GM23338 (cell line): Measurements from ENCODE around the gene SEC22A. TPM values are rescaled to one million over a fixed set of nuclear protein-coding genes. Genes with fewer than 3 reads are reported as not detected.

Experiments used
- ATAC-seq: fragments of 200-7000 bp; cut with Tn5 transposase; 3 replicates; pipeline ENCODE4 v1.9.1; 2020
- DNase-seq: peaks from one replicate; pipeline ENCODE4 v3.0.0-alpha.2; 2015; ENCODE audit warnings: low spot score
- H2AFZ ChIP-seq: fragments of 200-600 bp; sonication (generic); 2 replicates; pipeline ENCODE4 v1.8.0; 2016; ENCODE audit warnings: antibody characterized with exemption, mild to moderate bottlenecking, moderate library complexity
- H3F3A ChIP-seq: fragments of 200-600 bp; sonication (generic); replicated peaks from 2 replicates; pipeline ENCODE4 v1.8.0; 2017; ENCODE audit warnings: antibody characterized with exemption, mixed run types, low read depth
- H3K27ac ChIP-seq: fragments of 200-600 bp; sonication (generic); 2 replicates; pipeline ENCODE4 v1.6.1; 2016; ENCODE audit warnings: low read depth
- H3K27me3 ChIP-seq: fragments of 200-600 bp; sonication (generic); 2 replicates; pipeline ENCODE4 v1.8.0; 2016; ENCODE audit warnings: mild to moderate bottlenecking, mixed run types, moderate library complexity; ENCODE audit not compliant: insufficient read depth
- H3K36me3 ChIP-seq: fragments of 200-600 bp; sonication (generic); 2 replicates; pipeline ENCODE4 v1.8.0; 2016; ENCODE audit warnings: mild to moderate bottlenecking; ENCODE audit not compliant: insufficient read depth
- H3K4me1 ChIP-seq: fragments of 200-600 bp; sonication (generic); 2 replicates; pipeline ENCODE4 v1.8.0; 2016; ENCODE audit warnings: mild to moderate bottlenecking, moderate library complexity; ENCODE audit not compliant: insufficient read depth
- H3K4me2 ChIP-seq: fragments of 200-600 bp; sonication (generic); 2 replicates; pipeline ENCODE4 v1.7.1; 2017; ENCODE audit warnings: mixed run types
- H3K4me3 ChIP-seq: fragments of 200-600 bp; sonication (generic); 2 replicates; pipeline ENCODE4 v1.6.1; 2016; ENCODE audit warnings: mixed run types
- H3K79me2 ChIP-seq: fragments of 200-600 bp; sonication (generic); replicated peaks from 2 replicates; pipeline ENCODE4 v1.8.0; 2017; ENCODE audit warnings: mild to moderate bottlenecking; ENCODE audit not compliant: insufficient read depth
- H3K9me2 ChIP-seq: fragments of 200-600 bp; sonication (generic); 2 replicates; pipeline ENCODE4 v1.8.0; 2017; ENCODE audit not compliant: insufficient read depth
- H4K20me1 ChIP-seq: fragments of 200-600 bp; sonication (generic); replicated peaks from 2 replicates; pipeline ENCODE4 v1.8.0; 2017; ENCODE audit warnings: mild to moderate bottlenecking; ENCODE audit not compliant: insufficient read depth
- H3K27ac Mint-ChIP-seq: 2 replicates; pipeline ENCODE4 v1.8.0; 2020; ENCODE audit warnings: inconsistent platforms, mild to moderate bottlenecking, moderate library complexity, mixed read lengths
- H3K27me3 Mint-ChIP-seq: 3 replicates; pipeline ENCODE4 v1.8.0; 2022; ENCODE audit warnings: low read depth, mild to moderate bottlenecking, moderate library complexity, mixed read lengths, inconsistent platforms; ENCODE audit not compliant: insufficient read depth, poor library complexity
- H3K36me3 Mint-ChIP-seq: 3 replicates; pipeline ENCODE4 v1.8.0; 2021; ENCODE audit warnings: low read depth, mild to moderate bottlenecking, inconsistent platforms, moderate library complexity, mixed read lengths
- H3K4me1 Mint-ChIP-seq: 3 replicates; pipeline ENCODE4 v1.8.0; 2020; ENCODE audit warnings: mild to moderate bottlenecking, inconsistent platforms, mixed read lengths
- H3K4me3 Mint-ChIP-seq: 3 replicates; pipeline ENCODE4 v1.8.0; 2021; ENCODE audit warnings: moderate library complexity, mild to moderate bottlenecking, inconsistent platforms, mixed read lengths
- H3K9me3 Mint-ChIP-seq: 3 replicates; pipeline ENCODE4 v1.8.0; 2020; ENCODE audit warnings: moderate library complexity, mild to moderate bottlenecking, inconsistent platforms, mixed read lengths
- CREB1 ChIP-seq: fragments of 250-450 bp; sonication (Bioruptor Pico); IDR thresholded peaks from 2 replicates; pipeline ENCODE4 v1.5.0; 2020; ENCODE audit warnings: low read depth, mild to moderate bottlenecking, moderate library complexity
- CTCF ChIP-seq, 2 experiments: fragments of 200-600 bp in 1 of 2; sonication (generic) in 1 of 2; conservative IDR thresholded peaks; 2 replicates each; pipeline versions ENCODE4 v1.5.1 to v1.6.1; 2016 to 2017; ENCODE audit warnings: antibody characterized with exemption in 2 of 2, low read depth in 2 of 2, mild to moderate bottlenecking in 2 of 2, moderate library complexity in 1 of 2
- EZH2 ChIP-seq: fragments of 200-600 bp; sonication (generic); IDR thresholded peaks from one replicate; pipeline ENCODE4 v1.8.0; 2017; ENCODE audit warnings: antibody characterized with exemption, mild to moderate bottlenecking, low read depth; ENCODE audit not compliant: unreplicated experiment
- EZH2phosphoT487 ChIP-seq: fragments of 200-600 bp; sonication (generic); IDR thresholded peaks from one replicate; pipeline ENCODE4 v1.8.1; 2018; ENCODE audit warnings: antibody characterized with exemption; ENCODE audit not compliant: unreplicated experiment
- JUNB ChIP-seq: IDR thresholded peaks from one replicate; pipeline ENCODE4 v1.6.1; 2016; ENCODE audit warnings: antibody characterized with exemption; ENCODE audit not compliant: unreplicated experiment
- NANOG ChIP-seq: IDR thresholded peaks from 2 replicates; pipeline ENCODE4 v1.6.1; 2016; ENCODE audit warnings: antibody characterized with exemption, borderline replicate concordance
- POLR2AphosphoS5 ChIP-seq: IDR thresholded peaks from 2 replicates; pipeline ENCODE4 v1.6.1; 2016; ENCODE audit warnings: antibody characterized with exemption, low read depth
- STAT1 ChIP-seq: IDR thresholded peaks from one replicate; pipeline ENCODE4 v1.6.1; 2016; ENCODE audit warnings: antibody characterized with exemption; ENCODE audit not compliant: unreplicated experiment
- ZNF114 ChIP-seq: fragments of 250-450 bp; sonication (Bioruptor Pico); IDR thresholded peaks from 2 replicates; pipeline ENCODE4 v1.5.0; 2020; ENCODE audit warnings: mild to moderate bottlenecking, moderate library complexity
- ZNF331 ChIP-seq: fragments of 250-450 bp; sonication (Bioruptor Pico); IDR thresholded peaks from 2 replicates; pipeline ENCODE4 v1.5.0; 2020; ENCODE audit warnings: low read depth, mild to moderate bottlenecking, moderate library complexity
- ZNF462 ChIP-seq: fragments of 250-450 bp; sonication (Bioruptor Pico); IDR thresholded peaks from 2 replicates; pipeline ENCODE4 v1.5.0; 2020; ENCODE audit warnings: mild to moderate bottlenecking, moderate library complexity
- polyA plus RNA-seq: library from polyadenylated mRNA; unstranded; fragments of >200 nt; fragmentation: Nextera tagmentation; extraction: Ambion mirVana; gene quantifications from 2 replicates; pipeline ENCODE4 v1.2.1, GENCODE V29; 2016
- total RNA-seq: library from RNA; depleted of rRNA; stranded (reverse); fragments of >200 nt; shearing (Covaris generic); gene quantifications from 2 replicates; pipeline ENCODE4 v1.2.3, GENCODE V29; 2014
- TF ChIP-seq, protein P1 (sequence below): IDR thresholded peaks from 2 replicates; pipeline ENCODE4 v1.6.1; 2016; ENCODE audit warnings: antibody characterized with exemption
- TF ChIP-seq, protein P2 (sequence below): IDR thresholded peaks from one replicate; pipeline ENCODE4 v1.6.1; 2018; ENCODE audit warnings: antibody characterized with exemption; ENCODE audit not compliant: unreplicated experiment

SEC22A gene
- total and polyA plus RNA-seq, 2 experiments from 2014 or later = 11.2 to 24.1 TPM

GRCh38 chr3:123313889-123314288 lies 112.1 kb downstream of the SEC22A start:
- Mint-ChIP-seq H3K27me3 (peaks cover 26% of the 10 kb centered on the region), H3K36me3 (peaks cover 7% of the 10 kb centered on the region), H3K27ac (peak overlapping the region; percentile 99), H3K9me3 (no peaks in the 10 kb centered on the region; the same call in 2 of the 3 replicates), H3K4me1 (peaks cover 76% of the 10 kb centered on the region), H3K4me3 (peak overlapping the region; percentile 70)
- Histone ChIP-seq H3K36me3 (no peaks in the 10 kb centered on the region), H3K27me3 (no peaks in the 10 kb centered on the region), H3K4me2 (peak overlapping the region; percentile 13), H4K20me1 (no peaks in the 10 kb centered on the region), H3K4me3 (peak overlapping the region; percentile 13; the same call in 1 of the 2 replicates), H3F3A (peaks cover 22% of the 10 kb centered on the region), H2AFZ (no peak overlapping the region), H3K4me1 (peaks cover 60% of the 10 kb centered on the region), H3K27ac (peak overlapping the region; percentile 93), H3K9me2 (no peaks in the 10 kb centered on the region), H3K79me2 (peaks cover 8% of the 10 kb centered on the region)
- no peak for DNase-seq
- no peak for ATAC-seq
- no peak for TF ChIP-seq CREB1 (CRISPR knock-in tag)
- TF ChIP-seq STAT1 = no peak
- no peak for TF ChIP-seq CTCF (conservative IDR thresholded peaks at IDR 0.05; ENCODE audit: low read depth in 2 of 2)
- TF ChIP-seq POLR2AphosphoS5 = no peak
- no peak for TF ChIP-seq NANOG
- TF ChIP-seq ZNF331 (CRISPR knock-in tag) = no peak
- no peak for TF ChIP-seq JUNB
- TF ChIP-seq EZH2phosphoT487 = no peak
- no peak for TF ChIP-seq EZH2
- TF ChIP-seq, protein P1, sequence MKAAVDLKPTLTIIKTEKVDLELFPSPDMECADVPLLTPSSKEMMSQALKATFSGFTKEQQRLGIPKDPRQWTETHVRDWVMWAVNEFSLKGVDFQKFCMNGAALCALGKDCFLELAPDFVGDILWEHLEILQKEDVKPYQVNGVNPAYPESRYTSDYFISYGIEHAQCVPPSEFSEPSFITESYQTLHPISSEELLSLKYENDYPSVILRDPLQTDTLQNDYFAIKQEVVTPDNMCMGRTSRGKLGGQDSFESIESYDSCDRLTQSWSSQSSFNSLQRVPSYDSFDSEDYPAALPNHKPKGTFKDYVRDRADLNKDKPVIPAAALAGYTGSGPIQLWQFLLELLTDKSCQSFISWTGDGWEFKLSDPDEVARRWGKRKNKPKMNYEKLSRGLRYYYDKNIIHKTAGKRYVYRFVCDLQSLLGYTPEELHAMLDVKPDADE = no peak
- TF ChIP-seq, protein P2, sequence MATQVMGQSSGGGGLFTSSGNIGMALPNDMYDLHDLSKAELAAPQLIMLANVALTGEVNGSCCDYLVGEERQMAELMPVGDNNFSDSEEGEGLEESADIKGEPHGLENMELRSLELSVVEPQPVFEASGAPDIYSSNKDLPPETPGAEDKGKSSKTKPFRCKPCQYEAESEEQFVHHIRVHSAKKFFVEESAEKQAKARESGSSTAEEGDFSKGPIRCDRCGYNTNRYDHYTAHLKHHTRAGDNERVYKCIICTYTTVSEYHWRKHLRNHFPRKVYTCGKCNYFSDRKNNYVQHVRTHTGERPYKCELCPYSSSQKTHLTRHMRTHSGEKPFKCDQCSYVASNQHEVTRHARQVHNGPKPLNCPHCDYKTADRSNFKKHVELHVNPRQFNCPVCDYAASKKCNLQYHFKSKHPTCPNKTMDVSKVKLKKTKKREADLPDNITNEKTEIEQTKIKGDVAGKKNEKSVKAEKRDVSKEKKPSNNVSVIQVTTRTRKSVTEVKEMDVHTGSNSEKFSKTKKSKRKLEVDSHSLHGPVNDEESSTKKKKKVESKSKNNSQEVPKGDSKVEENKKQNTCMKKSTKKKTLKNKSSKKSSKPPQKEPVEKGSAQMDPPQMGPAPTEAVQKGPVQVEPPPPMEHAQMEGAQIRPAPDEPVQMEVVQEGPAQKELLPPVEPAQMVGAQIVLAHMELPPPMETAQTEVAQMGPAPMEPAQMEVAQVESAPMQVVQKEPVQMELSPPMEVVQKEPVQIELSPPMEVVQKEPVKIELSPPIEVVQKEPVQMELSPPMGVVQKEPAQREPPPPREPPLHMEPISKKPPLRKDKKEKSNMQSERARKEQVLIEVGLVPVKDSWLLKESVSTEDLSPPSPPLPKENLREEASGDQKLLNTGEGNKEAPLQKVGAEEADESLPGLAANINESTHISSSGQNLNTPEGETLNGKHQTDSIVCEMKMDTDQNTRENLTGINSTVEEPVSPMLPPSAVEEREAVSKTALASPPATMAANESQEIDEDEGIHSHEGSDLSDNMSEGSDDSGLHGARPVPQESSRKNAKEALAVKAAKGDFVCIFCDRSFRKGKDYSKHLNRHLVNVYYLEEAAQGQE = no peak
- no peak for TF ChIP-seq ZNF462 (CRISPR knock-in tag)
- no peak for TF ChIP-seq ZNF114 (CRISPR knock-in tag)
